ENCODE results near the gene ALDH3A2.

Gene ALDH3A2

GRCh38 chr17:19718041-19718612, 69.6 kb downstream of the ALDH3A2 start:
- no peak overlapping the region for H2AFZ ChIP-seq (ENCODE audit: low read depth, low read length)
- H3K4me3 ChIP-seq (ENCODE audit: low read length) = no peak overlapping the region
- no peak overlapping the region for H3K27ac ChIP-seq (ENCODE audit: low read length)
- H3K4me2 ChIP-seq (ENCODE audit: low read length) = no peak overlapping the region
- no peaks in the 10 kb centered on the region for H3K4me1 ChIP-seq (ENCODE audit: low read length)
- no peak overlapping the region for H3K9ac ChIP-seq (ENCODE audit: low read length)
- TF ChIP-seq EZH2phosphoT487 (IDR thresholded peaks at IDR 0.05; ENCODE audit: low read depth) (no peak), CTCF (IDR thresholded peaks at IDR 0.05; ENCODE audit: low read depth, low read length) (no peak)
- no peaks in the 10 kb centered on the region for H4K20me1 ChIP-seq (ENCODE audit: insufficient read depth, low read length)
- no peaks in the 10 kb centered on the region for H3K79me2 ChIP-seq (ENCODE audit: low read length)
- no peaks in the 10 kb centered on the region for H3K27me3 ChIP-seq (ENCODE audit: low read depth, low read length)
- H3K9me3 ChIP-seq (ENCODE audit: insufficient read depth, low read length) = no peaks in the 10 kb centered on the region
- no peaks in the 10 kb centered on the region for H3K36me3 ChIP-seq (replicated peaks; ENCODE audit: low read depth, low read length)

- Histone ChIP-seq H3K9ac (ENCODE audit: low read length) (no peak overlapping the region), H4K20me1 (ENCODE audit: insufficient read depth, low read length) (no peaks in the 10 kb centered on the region), H3K27me3 (ENCODE audit: low read depth, low read length) (no peaks in the 10 kb centered on the region), H3K9me3 (ENCODE audit: insufficient read depth, low read length) (no peaks in the 10 kb centered on the region), H3K36me3 (replicated peaks; ENCODE audit: low read depth, low read length) (no peaks in the 10 kb centered on the region), H3K79me2 (ENCODE audit: low read length) (no peaks in the 10 kb centered on the region), H2AFZ (ENCODE audit: low read depth, low read length) (no peak overlapping the region), H3K4me2 (ENCODE audit: low read length) (no peak overlapping the region), H3K4me1 (ENCODE audit: low read length) (no peaks in the 10 kb centered on the region), H3K27ac (ENCODE audit: low read length) (no peak overlapping the region), H3K4me3 (ENCODE audit: low read length) (no peak overlapping the region)
- TF ChIP-seq EZH2phosphoT487 (IDR thresholded peaks at IDR 0.05; ENCODE audit: low read depth) (no peak), CTCF (IDR thresholded peaks at IDR 0.05; ENCODE audit: low read depth, low read length) (no peak)
Measured at GRCh38 chr17:19718613-19719354, 70.2 kb downstream of the ALDH3A2 start.

GRCh38 chr17:19719355-19720209, 71.0 kb downstream of the ALDH3A2 start:
- no peaks in the 10 kb centered on the region for H4K20me1 ChIP-seq (ENCODE audit: insufficient read depth, low read length)
- H3K4me2 ChIP-seq (ENCODE audit: low read length) = no peak overlapping the region
- no peak overlapping the region for H3K4me3 ChIP-seq (ENCODE audit: low read length)
- H3K27me3 ChIP-seq (ENCODE audit: low read depth, low read length) = no peaks in the 10 kb centered on the region
- H3K9ac ChIP-seq (ENCODE audit: low read length) = no peak overlapping the region
- no peaks in the 10 kb centered on the region for H3K36me3 ChIP-seq (replicated peaks; ENCODE audit: low read depth, low read length)
- H3K79me2 ChIP-seq (ENCODE audit: low read length) = no peaks in the 10 kb centered on the region
- no peaks in the 10 kb centered on the region for H3K4me1 ChIP-seq (ENCODE audit: low read length)
- no peak overlapping the region for H3K27ac ChIP-seq (ENCODE audit: low read length)
- no peak for TF ChIP-seq EZH2phosphoT487 (IDR thresholded peaks at IDR 0.05; ENCODE audit: low read depth)
- TF ChIP-seq CTCF (IDR thresholded peaks at IDR 0.05; ENCODE audit: low read depth, low read length) = no peak
- no peak overlapping the region for H2AFZ ChIP-seq (ENCODE audit: low read depth, low read length)
- no peaks in the 10 kb centered on the region for H3K9me3 ChIP-seq (ENCODE audit: insufficient read depth, low read length)

GRCh38 chr17:19720210-19720475, 71.6 kb downstream of the ALDH3A2 start:
- H3K4me2 ChIP-seq (ENCODE audit: low read length) = no peak overlapping the region
- TF ChIP-seq EZH2phosphoT487 (IDR thresholded peaks at IDR 0.05; ENCODE audit: low read depth) (no peak), CTCF (IDR thresholded peaks at IDR 0.05; ENCODE audit: low read depth, low read length) (no peak)
- no peak overlapping the region for H2AFZ ChIP-seq (ENCODE audit: low read depth, low read length)
- H3K36me3 ChIP-seq (replicated peaks; ENCODE audit: low read depth, low read length) = no peaks in the 10 kb centered on the region
- H3K4me3 ChIP-seq (ENCODE audit: low read length) = no peak overlapping the region
- no peaks in the 10 kb centered on the region for H3K4me1 ChIP-seq (ENCODE audit: low read length)
- H3K79me2 ChIP-seq (ENCODE audit: low read length) = no peaks in the 10 kb centered on the region
- no peak overlapping the region for H3K27ac ChIP-seq (ENCODE audit: low read length)
- H3K9ac ChIP-seq (ENCODE audit: low read length) = no peak overlapping the region
- H4K20me1 ChIP-seq (ENCODE audit: insufficient read depth, low read length) = no peaks in the 10 kb centered on the region
- no peaks in the 10 kb centered on the region for H3K9me3 ChIP-seq (ENCODE audit: insufficient read depth, low read length)
- H3K27me3 ChIP-seq (ENCODE audit: low read depth, low read length) = no peaks in the 10 kb centered on the region

Measured in OCI-LY3 (cell line).